HG03378 (cell line): ENCODE data around the gene MAB21L4.

Experiments
- ATAC-seq: cut with Tn5 transposase; IDR thresholded peaks from one replicate; pipeline ENCODE4 v1.9.1; 2021; ENCODE audit warnings: mild to moderate bottlenecking, moderate library complexity; ENCODE audit not compliant: unreplicated experiment

The MAB21L4 gene

GRCh38 chr2:240884745-240885144 lies 11.2 kb downstream of the MAB21L4 start:
- ATAC-seq, result no peak

DNA sequence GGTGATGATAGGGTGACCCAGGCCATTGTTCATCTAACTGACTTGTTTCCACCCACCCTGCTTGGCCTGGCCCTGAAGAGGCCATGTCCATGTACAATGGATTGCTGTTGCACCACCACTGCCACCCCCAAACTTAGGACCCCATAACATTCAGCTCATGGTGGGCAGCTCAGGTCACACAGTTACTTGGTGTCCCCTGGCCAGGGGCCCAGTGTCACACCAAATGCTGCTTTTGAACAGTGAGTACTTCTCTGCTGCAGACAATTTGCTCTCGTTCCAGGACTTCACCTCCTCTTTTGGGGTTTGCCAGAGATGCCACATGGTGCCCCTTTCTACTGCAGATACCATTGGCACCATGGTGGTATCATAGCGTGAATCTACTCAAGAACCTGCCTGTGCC lies 11.7 kb downstream of the MAB21L4 start:
- no peak for ATAC-seq

DNA sequence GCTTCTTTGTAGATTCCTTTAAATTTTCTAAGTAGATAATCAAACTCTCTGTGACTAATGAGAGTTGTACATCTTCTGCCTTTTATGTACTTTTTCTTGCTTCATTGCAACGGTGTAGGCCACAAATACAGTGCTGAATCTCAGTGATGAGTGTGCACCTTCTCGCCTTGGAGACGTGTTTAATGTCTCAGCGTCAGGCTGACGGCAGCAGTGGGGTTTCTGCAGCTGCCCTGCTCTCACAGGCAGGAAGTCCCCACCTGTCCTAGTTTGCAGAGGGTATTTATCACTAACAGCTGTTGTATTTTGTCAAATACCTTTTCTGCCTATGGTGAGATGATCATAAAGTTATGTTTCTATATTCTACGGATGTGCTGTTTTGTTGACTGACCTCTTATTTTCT lies 14.0 kb downstream of the MAB21L4 start:
- no peak for ATAC-seq

GRCh38 chr2:240879105-240879504 lies 16.9 kb downstream of the MAB21L4 start:
- no peak for ATAC-seq

DNA sequence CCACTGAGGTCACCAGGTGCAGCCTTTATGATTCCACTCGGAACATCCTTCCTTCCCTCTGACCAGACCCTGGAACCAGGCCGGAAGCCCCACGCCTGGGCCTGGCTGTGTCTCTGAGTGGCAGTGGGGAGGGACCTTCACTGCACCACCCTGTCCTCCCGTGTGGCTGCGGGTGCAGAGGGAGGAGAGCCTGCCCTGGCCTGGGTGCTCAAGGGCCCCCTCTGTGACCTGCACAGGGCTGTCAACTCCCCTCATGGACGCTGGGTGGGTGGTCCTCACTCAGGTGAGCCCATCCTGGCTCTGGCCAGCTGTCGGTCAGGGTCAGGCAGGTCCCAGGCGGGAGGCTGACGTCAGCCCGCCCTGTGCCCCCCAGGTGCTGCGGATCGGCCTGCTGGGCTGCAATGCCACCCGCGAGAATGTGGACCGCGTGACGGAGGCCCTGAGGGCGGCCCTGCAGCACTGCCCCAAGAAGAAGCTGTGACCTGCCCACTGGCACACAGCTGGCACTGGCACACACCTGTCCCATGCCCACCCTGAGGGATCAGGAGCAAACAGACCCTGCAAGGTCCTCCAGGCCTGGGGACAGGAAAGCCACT lies 17.5 kb downstream of the MAB21L4 start:
- ATAC-seq, result no peak

- no peak for ATAC-seq
Measured at GRCh38 chr2:240877460-240878340, 18.3 kb downstream of the MAB21L4 start.

- ATAC-seq, result no peak
Measured at GRCh38 chr2:240876475-240877251, 19.3 kb downstream of the MAB21L4 start.

GRCh38 chr2:240876035-240876474 lies 19.9 kb downstream of the MAB21L4 start:
- no peak for ATAC-seq

DNA sequence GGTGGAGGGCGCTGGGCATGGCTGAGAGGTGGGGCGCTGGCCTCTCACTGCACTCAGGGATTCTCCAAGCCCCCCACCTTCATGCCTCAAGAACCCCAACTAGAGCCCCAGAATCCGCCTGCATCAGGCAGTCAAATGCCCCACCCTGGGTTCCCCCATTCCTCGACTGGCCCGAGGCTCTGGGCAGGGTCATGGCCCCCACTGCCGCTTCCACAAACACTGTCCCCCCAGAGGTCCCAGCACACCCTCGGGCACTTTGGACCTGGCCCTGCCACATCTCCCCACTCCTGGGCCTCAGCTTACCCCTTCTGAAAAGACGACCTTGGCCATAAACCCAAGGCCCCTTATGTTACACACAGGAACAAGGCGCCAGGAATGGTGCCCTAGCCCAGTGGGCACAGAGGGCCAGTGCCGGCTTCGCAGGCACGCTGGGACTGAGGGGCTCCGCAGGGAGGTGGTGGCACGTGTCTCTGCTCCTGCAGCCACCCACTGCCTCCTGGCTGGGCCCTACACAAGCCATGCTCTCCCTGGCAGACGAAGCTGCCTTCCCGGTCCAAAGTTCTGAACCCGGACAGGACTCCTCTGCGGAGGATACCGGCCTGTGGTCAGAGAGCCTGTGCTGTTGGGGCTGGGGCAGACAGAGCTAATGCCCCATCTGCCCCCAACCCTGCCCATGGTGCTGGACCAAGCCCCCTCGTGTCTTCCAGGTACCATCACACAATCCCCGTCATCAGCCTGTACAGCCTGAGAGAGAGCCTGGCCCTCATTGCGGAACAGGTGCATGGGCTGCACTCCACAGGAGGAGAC lies 20.5 kb downstream of the MAB21L4 start:
- ATAC-seq, result no peak

DNA sequence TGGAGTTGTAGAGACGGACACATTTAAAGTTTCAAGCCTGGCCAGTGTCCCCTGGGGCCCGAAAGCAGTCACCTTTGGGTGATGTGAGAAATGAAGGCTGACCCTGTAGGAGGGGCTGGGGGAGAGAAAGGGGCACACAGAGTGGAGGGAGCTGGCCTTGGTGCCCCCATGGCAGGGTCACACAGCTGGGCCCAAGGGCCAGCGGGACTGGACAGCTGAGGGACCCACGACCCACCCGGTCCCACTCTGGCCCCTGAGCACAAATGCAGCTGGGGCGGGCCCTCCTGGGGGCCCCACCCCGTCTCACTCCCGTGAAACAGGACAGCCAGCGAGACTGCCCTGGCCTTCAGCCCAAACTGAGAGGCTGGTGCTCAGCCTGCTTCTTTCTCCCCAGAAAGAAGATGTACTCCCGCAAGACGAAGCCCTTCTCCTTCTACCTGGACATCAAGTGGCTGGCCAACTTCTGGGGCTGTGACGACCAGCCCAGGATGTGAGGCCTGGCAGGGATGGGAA lies 21.2 kb downstream of the MAB21L4 start:
- ATAC-seq, result no peak

DNA sequence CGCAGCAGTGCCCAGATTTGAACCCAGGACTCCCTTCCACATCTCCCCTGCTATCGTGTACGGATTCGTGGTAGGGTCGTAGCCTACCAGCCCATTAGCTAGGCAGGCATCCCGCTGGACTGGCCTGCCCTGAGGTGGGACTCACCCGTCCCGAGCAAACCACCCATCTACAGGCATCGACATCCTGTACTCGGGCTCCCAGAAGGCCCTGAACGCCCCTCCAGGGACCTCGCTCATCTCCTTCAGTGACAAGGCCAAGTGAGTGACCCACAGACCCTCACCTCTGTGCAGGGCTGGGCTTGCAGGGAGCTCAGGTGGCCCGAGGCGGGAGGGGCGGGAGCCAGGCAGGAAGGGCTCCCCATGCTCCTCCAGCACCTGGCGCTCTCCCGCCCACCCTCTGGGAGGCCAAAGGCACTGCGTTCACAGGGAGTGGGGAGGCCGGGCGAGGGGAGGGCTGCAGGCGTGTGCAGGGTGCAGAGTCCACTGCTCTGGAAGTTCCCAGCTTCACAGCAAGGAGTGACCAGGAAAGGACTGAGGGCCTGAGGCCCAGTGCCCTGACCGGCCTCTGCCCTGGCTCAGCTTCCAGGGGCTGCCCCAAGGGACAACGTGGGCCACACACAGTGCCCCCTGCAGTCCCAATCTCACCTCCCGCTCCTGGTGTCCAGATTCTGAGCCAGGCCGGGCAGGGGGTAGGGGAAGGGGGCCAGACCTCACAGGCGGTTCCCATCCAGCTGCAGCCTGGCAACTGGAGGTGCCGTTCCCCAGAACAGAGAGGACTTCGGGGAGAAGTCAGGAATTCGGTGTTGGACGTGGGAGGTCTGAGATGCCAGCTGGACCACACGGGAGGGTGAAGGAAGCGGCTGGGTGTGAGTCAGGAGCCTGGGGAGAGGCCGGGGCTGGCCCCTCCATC lies 21.9 kb downstream of the MAB21L4 start:
- ATAC-seq, result no peak

DNA sequence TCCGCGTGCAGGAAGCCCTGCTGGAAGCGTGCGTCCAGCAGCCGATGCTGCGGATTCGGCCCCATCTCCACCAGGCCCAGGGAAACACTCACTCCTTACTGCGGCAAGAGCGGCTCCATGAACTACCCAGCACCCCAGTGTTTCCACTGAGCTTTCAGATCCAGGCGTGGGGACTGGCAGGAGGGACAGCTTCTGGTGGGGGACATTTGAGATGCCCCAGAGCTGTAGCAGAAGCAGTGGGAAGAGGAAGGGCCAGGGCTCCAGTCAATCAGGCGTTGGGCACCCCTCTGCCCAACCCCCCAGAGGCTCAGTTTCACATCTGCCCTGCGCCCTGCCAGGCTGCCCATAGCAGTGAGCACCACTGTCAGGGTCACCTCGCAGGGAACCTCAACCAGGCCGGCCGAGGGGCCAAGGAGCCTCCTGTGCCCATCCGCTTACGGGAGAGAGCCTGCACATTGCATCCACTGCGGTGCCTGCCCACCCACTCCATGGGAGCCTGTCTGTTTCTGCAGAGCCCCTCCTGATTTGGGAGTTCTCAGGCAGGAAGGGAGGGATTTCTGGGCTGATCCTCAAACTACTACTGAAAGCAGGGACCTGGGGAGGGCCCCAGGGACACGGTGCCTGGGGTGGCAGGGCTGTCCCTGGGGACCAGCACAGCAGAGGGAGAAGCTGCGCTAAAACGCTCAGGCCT lies 22.7 kb downstream of the MAB21L4 start:
- ATAC-seq, result no peak

DNA sequence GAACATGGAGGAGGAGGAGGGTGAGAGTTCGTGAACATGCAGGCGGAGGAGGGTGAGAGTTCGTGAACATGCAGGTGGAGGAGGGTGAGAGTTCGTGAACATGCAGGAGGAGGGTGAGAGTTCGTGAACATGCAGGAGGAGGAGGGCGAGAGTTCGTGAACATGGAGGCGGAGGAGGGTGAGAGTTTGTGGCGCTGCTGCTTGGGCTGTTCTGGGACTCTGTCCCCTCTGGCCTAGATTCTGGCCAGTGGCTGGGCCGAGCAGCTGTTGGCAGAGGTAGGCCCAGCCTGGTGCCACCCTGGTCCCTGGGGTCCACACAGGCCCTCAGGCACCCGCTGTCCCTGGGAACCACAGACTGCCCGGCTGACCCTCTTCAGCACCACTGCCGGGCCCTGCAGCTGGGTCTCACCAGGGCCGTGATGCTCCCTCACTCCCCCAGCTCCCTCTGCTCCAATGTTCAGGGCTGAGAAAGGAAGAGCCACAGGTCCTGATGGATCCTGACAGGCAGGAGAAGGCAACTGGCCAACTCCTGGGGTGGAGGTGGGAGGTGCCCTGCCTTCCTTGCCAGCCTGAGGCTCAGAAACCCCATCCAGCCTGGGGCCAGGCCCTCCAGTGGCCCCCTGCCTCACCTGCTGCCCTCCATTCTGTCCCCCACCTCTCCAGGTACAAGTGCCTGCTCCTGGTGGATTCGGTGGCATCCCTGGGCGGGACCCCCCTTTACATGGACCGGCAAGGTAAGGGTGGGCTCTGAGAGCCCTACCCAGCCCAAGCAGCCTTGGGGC lies 23.4 kb downstream of the MAB21L4 start:
- ATAC-seq, result no peak

GRCh38 chr2:240871071-240871958 lies 24.6 kb downstream of the MAB21L4 start:
- no peak for ATAC-seq

- ATAC-seq, result no peak
Measured at GRCh38 chr2:240869956-240870875, 25.7 kb downstream of the MAB21L4 start.
